Islet precursor cell (in vitro differentiated cells): ENCODE measurements around the gene CDH20.

ENCODE experiments used
- DNase-seq: peaks from one replicate; pipeline ENCODE4 v3.0.0-alpha.2; 2018

The CDH20 gene

GRCh38 chr18:61542596-61542995 is 209.4 kb downstream of the CDH20 start:
- no peak for DNase-seq

DNA sequence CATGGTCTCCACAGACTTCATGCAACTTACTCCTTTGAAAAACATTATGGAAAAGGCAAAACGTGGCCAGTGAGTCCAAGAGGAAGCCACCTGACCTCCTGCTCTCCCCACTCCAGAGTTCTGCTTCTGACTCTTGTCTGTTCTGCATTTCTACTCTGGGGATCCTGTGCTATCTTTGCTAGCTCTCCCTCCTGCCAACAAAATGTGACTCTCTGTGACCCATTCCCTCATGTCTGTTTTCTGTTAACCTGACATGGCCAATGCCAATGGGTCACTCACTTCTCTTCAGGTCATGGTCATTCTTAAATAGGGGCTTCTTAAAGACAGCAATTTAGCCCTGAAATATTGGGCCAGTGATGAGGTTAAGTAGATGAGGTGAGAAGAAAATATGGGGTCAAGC is 210.3 kb downstream of the CDH20 start:
- DNase-seq = no peak

DNA sequence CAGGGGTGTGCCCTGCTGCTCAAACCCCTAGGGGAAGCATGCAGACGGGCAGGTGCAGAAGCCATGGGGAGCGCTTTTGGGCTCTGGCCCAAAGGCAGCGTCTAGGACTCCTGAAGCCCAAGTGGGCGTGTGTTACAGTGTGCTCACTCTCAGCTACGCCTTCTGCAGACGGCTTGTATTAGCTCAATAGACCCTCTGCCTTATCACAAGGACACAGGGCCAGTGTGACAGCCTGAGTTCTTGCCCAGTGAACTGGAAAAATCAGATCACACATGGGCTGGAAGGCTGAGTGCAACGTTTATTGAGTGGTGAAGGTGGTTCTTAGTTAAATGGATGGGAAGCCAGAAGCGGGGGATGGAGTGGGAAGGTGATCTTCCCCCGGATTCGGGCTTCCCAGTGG is 210.9 kb downstream of the CDH20 start:
- no peak for DNase-seq

DNA sequence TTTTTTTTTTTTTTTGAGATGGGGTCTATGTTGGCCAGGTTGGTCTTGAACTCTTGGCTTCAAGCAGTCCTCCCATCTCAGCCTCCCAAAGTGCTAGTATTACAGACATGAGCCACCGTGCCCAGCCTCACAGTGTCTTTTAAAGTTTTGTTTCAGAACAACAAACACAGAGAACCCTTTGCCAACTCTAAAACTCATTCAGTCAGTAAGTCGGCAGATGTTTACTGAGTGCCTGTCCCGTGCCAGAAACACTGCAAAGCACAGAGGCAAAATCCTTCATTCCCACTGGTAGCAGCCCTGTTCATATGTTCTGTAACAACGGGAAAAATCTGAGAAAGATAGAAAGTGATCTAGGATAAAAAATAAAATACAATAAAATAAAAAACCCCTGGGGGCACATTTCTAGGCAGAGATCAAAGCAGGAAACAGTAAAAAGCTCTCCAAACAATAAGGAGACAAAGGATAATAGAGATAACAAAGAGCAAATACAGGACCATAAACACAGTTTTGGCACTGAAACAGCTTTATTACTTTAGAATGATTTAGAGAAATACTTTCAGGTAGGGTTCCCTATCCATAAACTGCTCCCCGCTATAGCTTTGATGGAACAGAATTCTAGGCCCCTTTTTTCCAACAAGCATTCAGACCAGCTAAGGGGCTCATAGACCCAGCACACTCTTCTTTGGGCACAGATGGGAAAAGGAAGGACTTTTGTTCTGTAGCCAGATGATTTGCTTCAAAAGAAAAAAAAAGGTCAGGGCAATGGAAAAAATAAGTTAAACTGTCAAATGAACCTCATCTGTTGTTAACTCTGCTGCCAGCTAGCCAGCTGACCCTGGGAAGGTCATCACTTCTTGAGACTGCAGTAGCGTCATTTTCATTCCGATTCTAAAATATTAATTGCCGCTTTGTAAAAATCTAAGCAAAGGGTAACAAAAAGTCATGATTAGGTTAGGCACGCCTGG is 212.3 kb downstream of the CDH20 start:
- no peak for DNase-seq

DNA sequence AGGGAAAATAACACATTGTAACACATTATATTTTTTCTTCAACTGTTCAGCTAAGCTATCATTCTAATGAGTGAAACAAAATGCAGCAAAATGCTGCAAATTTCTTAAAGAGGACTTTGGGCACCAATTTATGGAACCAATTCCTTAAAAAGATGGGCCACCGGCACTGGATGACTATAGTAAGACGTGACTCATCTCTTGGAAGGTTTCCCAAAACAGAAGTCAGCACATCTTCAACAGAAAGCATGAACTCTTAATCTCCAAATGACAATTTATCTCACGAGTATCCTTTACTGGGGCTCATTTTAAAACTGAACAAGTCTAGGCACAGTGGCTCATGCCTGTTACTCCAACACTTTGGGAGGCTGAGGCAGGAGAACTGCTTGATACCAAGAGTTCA is 213.4 kb downstream of the CDH20 start:
- DNase-seq = no peak

GRCh38 chr18:61549416-61549815 is 216.2 kb downstream of the CDH20 start:
- DNase-seq = peak; percentile 83

GRCh38 chr18:61549889-61550288 is 216.7 kb downstream of the CDH20 start:
- peak; percentile 72 for DNase-seq

GRCh38 chr18:61551586-61551985 is 218.4 kb downstream of the CDH20 start:
- DNase-seq = peak; percentile 83

DNA sequence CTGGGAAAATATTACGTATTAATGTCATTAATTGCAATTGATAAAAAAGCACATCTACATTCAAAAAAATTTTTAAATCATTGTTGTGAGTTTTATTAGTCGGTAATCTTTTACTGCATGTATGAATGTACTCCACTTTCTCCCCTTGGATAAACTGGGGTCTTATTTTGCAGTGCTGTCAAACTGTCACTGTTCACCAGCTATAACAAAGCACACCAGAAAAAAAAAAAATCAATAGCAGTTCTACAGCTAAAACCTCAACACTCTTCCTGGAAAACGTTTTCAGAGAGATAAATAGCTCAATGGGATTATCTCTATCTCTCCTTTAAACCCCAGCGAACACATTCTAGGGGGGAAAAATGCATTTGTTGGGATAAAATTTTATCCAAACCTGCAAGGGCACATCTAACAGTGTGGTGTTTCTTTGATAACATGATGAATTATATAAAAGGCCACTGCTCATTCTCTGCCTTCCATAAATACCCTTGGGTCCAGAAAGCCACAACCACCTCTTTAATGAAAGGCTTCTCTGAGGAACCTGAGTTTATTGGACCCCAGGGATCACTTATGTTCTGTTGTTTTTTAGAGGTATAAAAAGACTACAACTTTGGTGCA is 219.9 kb downstream of the CDH20 start:
- DNase-seq = no peak

DNA sequence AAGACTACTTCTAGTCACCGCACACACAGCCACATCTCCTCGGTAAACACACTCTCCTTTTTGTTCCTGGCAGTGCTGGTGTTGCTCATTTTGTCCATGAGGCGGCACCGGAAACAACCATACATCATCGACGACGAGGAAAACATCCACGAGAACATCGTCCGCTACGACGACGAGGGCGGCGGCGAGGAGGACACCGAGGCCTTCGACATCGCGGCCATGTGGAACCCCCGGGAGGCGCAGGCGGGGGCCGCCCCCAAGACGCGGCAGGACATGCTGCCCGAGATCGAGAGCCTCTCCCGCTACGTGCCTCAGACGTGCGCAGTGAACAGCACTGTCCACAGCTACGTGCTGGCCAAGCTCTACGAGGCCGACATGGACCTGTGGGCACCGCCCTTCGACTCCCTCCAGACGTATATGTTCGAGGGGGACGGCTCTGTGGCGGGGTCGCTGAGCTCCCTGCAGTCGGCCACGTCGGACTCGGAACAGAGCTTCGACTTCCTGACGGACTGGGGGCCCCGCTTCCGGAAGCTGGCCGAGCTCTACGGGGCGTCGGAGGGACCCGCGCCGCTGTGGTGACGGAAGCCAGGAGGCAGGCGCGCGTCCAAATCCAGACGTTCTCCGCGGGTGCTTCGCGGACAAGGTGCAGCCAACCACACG is 221.0 kb downstream of the CDH20 start:
- DNase-seq = no peak

DNA sequence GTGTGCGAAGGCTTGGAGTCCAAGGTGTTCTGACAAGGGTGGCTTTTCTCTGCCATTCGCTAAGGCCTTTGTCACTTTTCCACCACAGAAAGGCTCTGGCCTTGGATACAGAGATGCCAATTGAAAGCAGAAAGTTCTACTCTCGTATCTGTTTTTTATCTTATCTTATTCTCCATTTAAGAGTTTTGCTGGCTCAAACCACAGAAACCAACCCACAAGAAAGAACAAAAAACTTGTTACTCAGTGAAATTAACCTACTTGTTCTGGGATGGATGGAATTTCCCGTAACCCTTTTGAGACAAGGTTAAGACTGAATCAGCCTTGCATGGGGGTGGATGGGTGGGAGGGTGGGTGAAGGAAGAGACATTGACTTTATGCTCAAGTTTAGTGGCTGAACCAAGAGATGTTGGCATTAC is 221.7 kb downstream of the CDH20 start:
- no peak for DNase-seq

GRCh38 chr18:61556316-61556715 is 223.1 kb downstream of the CDH20 start:
- no peak for DNase-seq

DNA sequence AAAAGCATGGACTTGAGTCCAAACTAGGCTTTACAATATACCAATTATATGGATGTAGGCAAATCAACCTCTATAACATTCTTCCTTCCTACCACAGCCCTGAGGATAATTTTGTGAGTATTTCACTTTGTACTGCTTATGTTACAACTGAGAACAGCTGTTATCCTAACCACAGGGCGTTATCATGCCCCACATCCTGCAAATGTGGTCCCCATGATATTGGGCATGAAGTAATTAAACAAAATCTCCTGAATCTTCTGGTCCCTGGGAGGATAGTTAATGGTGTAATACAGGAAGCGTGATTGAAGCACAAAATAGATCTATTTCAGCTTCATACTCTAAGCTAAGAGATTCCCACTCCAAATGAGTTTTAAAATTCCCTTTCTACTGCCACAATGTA is 223.6 kb downstream of the CDH20 start:
- no peak for DNase-seq

DNA sequence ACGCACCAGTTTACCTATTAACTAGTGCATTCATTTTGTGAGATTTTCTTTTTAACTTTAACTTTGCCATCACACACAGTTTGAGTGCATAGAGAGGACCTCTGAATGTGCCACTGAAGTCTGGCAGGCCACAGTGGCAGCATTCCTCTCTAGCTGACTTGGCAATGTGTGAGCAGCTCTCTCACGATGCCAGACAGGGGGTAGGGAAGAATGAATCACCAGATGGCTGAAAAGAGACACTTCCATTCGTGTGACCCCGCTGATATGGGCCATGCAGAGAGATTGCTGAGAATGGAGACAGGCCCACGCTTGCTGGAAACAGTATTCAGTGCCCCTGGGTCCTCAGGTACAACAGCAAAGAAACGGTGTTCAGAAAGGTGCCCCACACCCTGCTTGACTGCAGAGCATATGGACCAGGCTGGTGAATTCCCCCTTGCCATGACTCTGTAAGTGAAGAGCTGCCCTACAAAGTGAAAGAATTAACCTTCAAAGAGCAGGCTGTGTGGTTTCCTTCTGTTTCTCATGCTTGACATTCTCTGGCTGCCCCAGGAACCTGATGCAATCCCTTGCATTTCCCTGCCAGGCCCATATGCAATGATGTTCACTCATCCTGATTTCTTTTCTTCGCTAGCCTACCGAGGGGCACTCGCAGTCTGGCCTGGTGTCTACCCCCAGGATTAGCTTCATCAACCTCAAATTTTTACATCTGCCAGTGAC is 236.1 kb downstream of the CDH20 start:
- DNase-seq = peak; percentile 80

GRCh38 chr18:61570070-61570469 is 236.8 kb downstream of the CDH20 start:
- DNase-seq = no peak

- DNase-seq = no peak
Measured at GRCh38 chr18:61572084-61572655, 238.9 kb downstream of the CDH20 start.

GRCh38 chr18:61572871-61573270 is 239.6 kb downstream of the CDH20 start:
- no peak for DNase-seq

DNA sequence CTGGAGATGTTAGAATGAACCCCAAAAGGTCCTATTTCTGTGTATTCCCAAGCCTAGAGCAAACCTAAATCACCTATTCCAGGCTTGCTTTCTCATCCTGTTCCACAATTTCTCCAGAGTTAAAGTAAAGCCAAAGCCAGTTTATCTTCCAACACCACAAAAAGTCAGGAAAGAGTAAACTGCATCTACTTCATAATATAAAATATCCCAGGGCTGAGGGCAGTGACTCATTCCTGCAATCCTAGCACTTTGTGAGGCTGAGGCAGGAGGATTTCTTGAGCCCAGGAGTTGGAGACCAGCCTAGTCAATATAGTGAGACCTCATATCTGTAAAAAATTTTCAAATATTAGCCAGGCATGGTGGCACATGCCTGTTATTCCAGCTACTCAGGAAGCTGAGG is 241.4 kb downstream of the CDH20 start:
- DNase-seq = no peak

DNA sequence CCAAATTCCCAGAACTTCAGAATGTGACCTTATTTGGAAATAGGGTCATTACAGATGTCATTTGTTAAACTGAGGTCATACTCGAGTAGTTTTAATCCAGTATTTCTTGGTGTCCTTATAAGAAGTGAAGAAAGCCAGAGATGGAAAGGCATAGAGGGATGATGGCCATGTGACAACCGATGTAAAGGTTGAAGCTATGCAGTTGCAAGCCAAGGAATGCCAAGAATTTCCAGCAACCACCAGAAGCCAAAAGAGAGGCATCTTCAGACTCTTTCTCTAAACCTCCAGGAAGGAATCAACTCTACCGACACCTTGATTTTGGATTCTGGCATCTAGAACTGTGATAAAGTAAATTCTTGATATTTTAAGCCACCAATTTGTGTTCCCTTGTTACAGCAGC is 242.2 kb downstream of the CDH20 start:
- peak; percentile 73 for DNase-seq

GRCh38 chr18:61578846-61579245 is 245.6 kb downstream of the CDH20 start:
- no peak for DNase-seq

DNA sequence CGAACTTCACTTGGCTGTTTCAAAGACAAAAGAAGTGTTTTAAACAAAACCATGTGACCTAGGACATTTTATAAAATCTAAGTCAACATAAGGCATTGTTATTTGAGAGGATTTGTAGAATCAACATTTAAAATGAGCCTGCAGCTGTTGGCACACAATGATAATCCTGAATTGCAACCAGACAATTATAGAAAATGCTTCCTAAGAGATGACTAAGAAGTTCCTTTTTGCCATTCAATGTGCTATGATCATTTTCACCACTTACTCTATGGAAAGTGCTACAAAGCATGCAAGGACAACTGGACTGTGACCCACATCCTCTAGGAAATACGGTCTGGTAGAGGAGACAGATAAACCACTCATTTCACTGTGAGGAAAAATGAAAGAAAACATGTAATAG is 246.4 kb downstream of the CDH20 start:
- DNase-seq = no peak

DNA sequence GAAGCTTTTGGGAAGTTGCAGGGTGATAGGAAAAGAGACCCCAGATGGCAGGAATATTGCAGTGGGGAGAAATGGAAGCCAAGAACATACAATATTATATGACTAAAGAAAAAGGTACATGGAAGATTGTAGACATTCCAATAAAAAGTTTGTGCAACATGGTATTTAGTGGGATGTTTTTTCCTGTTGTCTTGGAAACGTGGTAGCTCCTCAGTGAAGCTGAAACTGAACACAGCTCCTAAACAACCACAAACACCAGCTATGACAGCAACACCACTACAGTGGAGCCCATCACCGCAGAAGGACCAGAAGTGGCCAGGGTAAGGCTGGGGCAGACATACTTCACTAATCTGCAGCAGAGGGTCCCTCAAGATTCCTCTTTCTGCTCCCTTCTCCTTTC is 246.8 kb downstream of the CDH20 start:
- DNase-seq = no peak
